Breast epithelium (tissue), 4 donors: ENCODE results near the gene G3BP1. TPM values are rescaled to one million over a fixed set of nuclear protein-coding genes. Genes with fewer than 3 reads are reported as not detected.

Experiments
- DNase-seq, 2 donors: peaks; one replicate each; pipeline ENCODE4 v3.0.0-alpha.2; 2019; ENCODE audit warnings: low spot score in 2 of 2
- H3K27ac ChIP-seq, 2 donors: fragments of 200-600 bp; sonication (generic) in 1 of 2; one replicate each; pipeline ENCODE4 v1.5.1; 2016 to 2019; ENCODE audit warnings: mild to moderate bottlenecking in 1 of 2
- H3K27me3 ChIP-seq, 2 donors: fragments of 200-600 bp; sonication (generic) in 1 of 2; one replicate each; pipeline versions ENCODE4 v1.5.1 to v1.6.0; 2017 to 2019; ENCODE audit warnings: control low read depth in 1 of 2, mild to moderate bottlenecking in 1 of 2
- H3K36me3 ChIP-seq: fragments of 200-600 bp; one replicate; pipeline ENCODE4 v1.5.1; 2019
- H3K4me1 ChIP-seq, 2 donors: fragments of 200-600 bp; sonication (generic); one replicate each; pipeline ENCODE4 v1.5.1; 2016 to 2019; ENCODE audit warnings: control low read depth in 1 of 2
- H3K4me3 ChIP-seq, 3 donors: fragments of 200-600 bp; sonication (generic); 1 replicate in 2 of 3; 2 replicates in 1 of 3; pipeline ENCODE4 v1.5.1; 2016 to 2019; ENCODE audit warnings: mild to moderate bottlenecking in 3 of 3, moderate library complexity in 2 of 3
- H3K9me3 ChIP-seq, 2 donors: fragments of 200-600 bp; sonication (generic) in 1 of 2; one replicate each; pipeline ENCODE4 v1.5.1; 2016 to 2019; ENCODE audit warnings: control low read depth in 1 of 2
- CTCF ChIP-seq, 3 donors: fragments of 450-650 bp; IDR thresholded peaks; one replicate each; pipeline ENCODE4 v1.5.1; 2016 to 2017; ENCODE audit warnings: antibody characterized with exemption in 3 of 3, mild to moderate bottlenecking in 3 of 3, moderate library complexity in 3 of 3
- POLR2A ChIP-seq: fragments of 450-650 bp; IDR thresholded peaks from one replicate; pipeline ENCODE4 v1.6.1; 2016; ENCODE audit warnings: antibody characterized with exemption, mild to moderate bottlenecking, moderate library complexity
- POLR2AphosphoS5 ChIP-seq, 3 donors: sonication (generic); formaldehyde crosslinking; IDR thresholded peaks; one replicate each; pipeline ENCODE4 v1.6.1; 2017; ENCODE audit warnings: antibody characterized with exemption in 3 of 3
- intact Hi-C: fragments of 100-400 bp; cut with DNase I; formaldehyde crosslinking; loops from one replicate; pipeline ENCODE4 v1.15.1; 2023; ENCODE audit warnings: low total_unique reads
- total RNA-seq, 3 donors: library from RNA; depleted of rRNA; stranded (reverse); fragments of >200 nt; gene quantifications; one replicate each; pipeline ENCODE4 v1.1.0, GENCODE V29; 2016

Gene G3BP1
- total RNA-seq, 3 donors from 2014 or later = 98.6 to 128 (median 107) TPM

- H3K4me1 ChIP-seq = no peaks in the 10 kb centered on the region
- no peaks in the 10 kb centered on the region for H3K27me3 ChIP-seq
- H3K4me3 ChIP-seq = no peak overlapping the region
- H3K27ac ChIP-seq = no peak overlapping the region
- intact Hi-C loops = no loop called here
- peaks cover 18% of the 10 kb centered on the region for H3K36me3 ChIP-seq
- H3K9me3 ChIP-seq = no peaks in the 10 kb centered on the region
- DNase-seq = no peak
- no peak for TF ChIP-seq CTCF (IDR thresholded peaks at IDR 0.05)
- no peak for TF ChIP-seq POLR2A
- TF ChIP-seq POLR2AphosphoS5 (IDR thresholded peaks at IDR 0.05) = no peak
Observed at GRCh38 chr5:151795426-151795825, 23.7 kb downstream of the G3BP1 start.

GRCh38 chr5:151798674-151799073 lies 26.9 kb downstream of the G3BP1 start:
- DNase-seq = no peak
- H3K9me3 ChIP-seq = no peaks in the 10 kb centered on the region
- no peak overlapping the region for H3K4me3 ChIP-seq
- H3K4me1 ChIP-seq = no peaks in the 10 kb centered on the region
- intact Hi-C loops = no loop called here
- TF ChIP-seq POLR2AphosphoS5 (IDR thresholded peaks at IDR 0.05) (no peak), CTCF (IDR thresholded peaks at IDR 0.05) (no peak), POLR2A (no peak)
- peaks cover 20% of the 10 kb centered on the region for H3K36me3 ChIP-seq
- no peaks in the 10 kb centered on the region for H3K27me3 ChIP-seq
- no peak overlapping the region for H3K27ac ChIP-seq

DNA sequence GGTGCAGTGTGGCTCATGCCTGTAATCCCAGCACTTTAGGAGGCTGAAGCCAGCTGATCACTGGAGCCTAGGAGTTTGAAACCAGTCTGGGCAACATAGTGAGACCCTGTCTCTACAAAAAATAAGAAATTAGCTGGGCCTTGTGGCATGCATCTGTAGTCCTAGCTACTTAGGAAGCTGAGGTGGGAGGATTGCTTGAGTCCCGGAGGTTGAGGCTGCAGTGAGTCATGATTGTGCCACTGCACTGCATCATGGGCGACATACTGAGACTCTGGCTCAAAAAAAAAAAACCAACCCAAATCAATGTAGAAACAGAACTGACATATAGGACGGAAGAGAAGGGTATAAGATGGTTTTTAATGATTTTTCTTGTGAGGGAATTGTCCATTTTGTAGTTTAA lies 27.7 kb downstream of the G3BP1 start:
- H3K4me3 ChIP-seq = no peak overlapping the region
- H3K4me1 ChIP-seq = no peaks in the 10 kb centered on the region
- no peak overlapping the region for H3K27ac ChIP-seq
- no peak for TF ChIP-seq CTCF (IDR thresholded peaks at IDR 0.05)
- TF ChIP-seq POLR2A = no peak
- no peak for TF ChIP-seq POLR2AphosphoS5 (IDR thresholded peaks at IDR 0.05)
- peaks cover 20% of the 10 kb centered on the region for H3K36me3 ChIP-seq
- DNase-seq = no peak
- no peaks in the 10 kb centered on the region for H3K9me3 ChIP-seq
- H3K27me3 ChIP-seq = no peaks in the 10 kb centered on the region
- intact Hi-C loops = no loop called here

GRCh38 chr5:151800532-151800931 lies 28.8 kb downstream of the G3BP1 start:
- no peak for DNase-seq
- Histone ChIP-seq H3K9me3 (no peaks in the 10 kb centered on the region), H3K36me3 (peaks cover 16% of the 10 kb centered on the region), H3K4me1 (no peaks in the 10 kb centered on the region), H3K27me3 (no peaks in the 10 kb centered on the region), H3K4me3 (no peak overlapping the region), H3K27ac (no peak overlapping the region)
- TF ChIP-seq POLR2A (no peak), POLR2AphosphoS5 (IDR thresholded peaks at IDR 0.05) (no peak), CTCF (IDR thresholded peaks at IDR 0.05) (no peak)
- intact Hi-C loops = no loop called here

DNA sequence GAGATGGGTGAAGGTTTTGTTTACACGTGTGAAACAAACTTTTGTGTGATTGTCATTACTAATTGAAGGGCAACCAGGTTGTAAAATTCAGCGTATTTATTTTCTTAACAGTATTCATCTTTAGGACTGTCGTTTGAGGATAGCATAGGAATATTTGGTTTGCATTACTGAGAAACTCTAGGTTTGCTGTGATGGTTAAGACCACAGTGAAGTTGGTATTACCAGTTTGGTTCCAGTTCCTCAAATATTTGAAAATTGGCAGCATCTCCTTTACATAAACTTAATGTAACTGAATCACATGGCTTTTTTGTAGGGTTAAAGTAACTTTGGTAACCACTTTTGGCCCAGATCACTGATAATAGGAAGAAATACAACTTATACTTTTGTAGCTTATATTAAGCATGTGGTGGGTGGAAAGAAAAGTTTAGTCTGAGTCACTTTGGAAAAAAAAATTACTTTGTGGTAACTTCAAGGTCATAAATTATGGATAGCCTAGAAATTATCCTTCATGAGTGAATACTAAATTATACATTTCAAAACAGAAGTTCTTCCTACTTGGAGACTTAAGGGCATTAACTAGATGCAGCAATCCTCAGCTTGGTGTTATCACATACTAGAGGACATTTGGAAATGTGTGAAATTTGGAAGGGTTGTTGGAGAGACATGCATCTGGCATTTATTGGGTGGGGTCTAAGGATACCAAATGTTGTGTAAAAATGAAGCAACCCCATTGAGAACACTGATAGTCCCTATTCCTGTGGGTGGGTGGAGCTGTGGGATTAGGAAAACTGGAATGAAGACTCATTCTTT lies 33.9 kb downstream of the G3BP1 start:
- intact Hi-C loops = no loop called here
- H3K27ac ChIP-seq = peak overlapping the region in 1 of 2 donors; percentile 46
- no peak overlapping the region for H3K4me3 ChIP-seq
- no peaks in the 10 kb centered on the region for H3K9me3 ChIP-seq
- H3K4me1 ChIP-seq = no peaks in the 10 kb centered on the region
- no peak for DNase-seq
- H3K36me3 ChIP-seq = peaks cover under 1% of the 10 kb centered on the region
- no peaks in the 10 kb centered on the region for H3K27me3 ChIP-seq
- no peak for TF ChIP-seq POLR2AphosphoS5 (IDR thresholded peaks at IDR 0.05)
- TF ChIP-seq POLR2A = no peak
- no peak for TF ChIP-seq CTCF (IDR thresholded peaks at IDR 0.05)
